ENCODE data around the gene TAF3.

DNA sequence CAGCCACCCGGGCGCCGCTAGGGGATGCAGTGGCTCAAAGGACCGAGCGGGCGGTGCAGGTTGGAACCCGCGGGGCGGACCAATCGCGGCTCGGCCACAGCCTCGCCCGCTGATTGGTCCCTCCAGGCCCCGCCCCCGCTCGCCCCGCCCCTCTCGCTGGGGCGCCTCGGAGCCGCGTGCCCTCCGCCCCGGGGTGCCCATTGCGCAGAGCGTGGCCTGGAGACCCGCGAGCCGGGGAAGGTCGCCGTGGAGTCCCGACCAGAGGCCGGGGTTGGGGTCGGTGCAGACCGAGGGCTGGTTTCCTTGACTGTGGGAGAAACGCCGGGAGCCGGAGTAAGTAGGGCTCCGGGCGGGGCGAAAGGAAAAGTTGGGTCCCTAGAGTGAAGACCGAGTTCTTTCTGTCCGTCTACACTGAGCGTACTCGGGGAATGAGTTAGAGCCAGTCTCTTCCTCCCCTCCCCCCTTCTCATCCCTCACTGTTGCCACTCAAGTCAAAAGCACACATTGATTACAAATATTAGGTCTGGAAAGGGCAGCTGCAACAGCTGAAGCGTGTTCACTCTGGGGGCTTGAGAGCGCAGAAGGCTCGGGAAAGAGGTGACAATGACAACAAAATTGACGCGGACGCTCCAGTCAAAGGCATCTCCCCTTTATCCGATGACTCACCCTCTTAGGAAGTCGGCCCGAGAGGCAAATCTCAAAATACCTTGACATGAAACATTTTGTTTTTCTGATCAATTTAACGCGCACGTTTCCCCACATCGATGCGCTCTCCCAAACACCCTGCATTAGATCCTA is 235.3 kb downstream of the TAF3 start:
- TF ChIP-seq, protein P1, sequence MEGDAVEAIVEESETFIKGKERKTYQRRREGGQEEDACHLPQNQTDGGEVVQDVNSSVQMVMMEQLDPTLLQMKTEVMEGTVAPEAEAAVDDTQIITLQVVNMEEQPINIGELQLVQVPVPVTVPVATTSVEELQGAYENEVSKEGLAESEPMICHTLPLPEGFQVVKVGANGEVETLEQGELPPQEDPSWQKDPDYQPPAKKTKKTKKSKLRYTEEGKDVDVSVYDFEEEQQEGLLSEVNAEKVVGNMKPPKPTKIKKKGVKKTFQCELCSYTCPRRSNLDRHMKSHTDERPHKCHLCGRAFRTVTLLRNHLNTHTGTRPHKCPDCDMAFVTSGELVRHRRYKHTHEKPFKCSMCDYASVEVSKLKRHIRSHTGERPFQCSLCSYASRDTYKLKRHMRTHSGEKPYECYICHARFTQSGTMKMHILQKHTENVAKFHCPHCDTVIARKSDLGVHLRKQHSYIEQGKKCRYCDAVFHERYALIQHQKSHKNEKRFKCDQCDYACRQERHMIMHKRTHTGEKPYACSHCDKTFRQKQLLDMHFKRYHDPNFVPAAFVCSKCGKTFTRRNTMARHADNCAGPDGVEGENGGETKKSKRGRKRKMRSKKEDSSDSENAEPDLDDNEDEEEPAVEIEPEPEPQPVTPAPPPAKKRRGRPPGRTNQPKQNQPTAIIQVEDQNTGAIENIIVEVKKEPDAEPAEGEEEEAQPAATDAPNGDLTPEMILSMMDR (IDR thresholded peaks at IDR 0.05), result no peak
- TF ChIP-seq EZH2 (IDR thresholded peaks at IDR 0.05; ENCODE audit: borderline replicate concordance, insufficient read depth, low read depth, low read length, poor library complexity, severe bottlenecking), result peak; percentile 61
